Liver (tissue), 9 donors: ENCODE results near the gene CA9. TPM values are rescaled to one million over a fixed set of nuclear protein-coding genes. Genes with fewer than 3 reads are reported as not detected.

Experiments used
- DNase-seq: peaks from one replicate; pipeline ENCODE4 v3.0.0-alpha.2; 2017; ENCODE audit warnings: low spot score
- H3K27ac ChIP-seq, 2 donors: one replicate each; pipeline ENCODE4 v1.7.0; 2013; ENCODE audit warnings: inconsistent platforms in 2 of 2, low read length in 2 of 2, control low read depth in 1 of 2, low read depth in 1 of 2, mild to moderate bottlenecking in 1 of 2
- H3K27me3 ChIP-seq, 4 donors: one replicate each; pipeline versions ENCODE4 v1.6.1 to v1.7.0; 2013; ENCODE audit warnings: low read length in 3 of 4, inconsistent platforms in 1 of 4, mild to moderate bottlenecking in 1 of 4, moderate library complexity in 1 of 4; ENCODE audit not compliant: control insufficient read depth in 4 of 4, insufficient read depth in 4 of 4
- H3K36me3 ChIP-seq, 4 donors: one replicate each; pipeline versions ENCODE4 v1.6.1 to v1.7.0; 2013; ENCODE audit warnings: low read length in 3 of 4, mild to moderate bottlenecking in 3 of 4, low read depth in 1 of 4, moderate library complexity in 1 of 4; ENCODE audit not compliant: control insufficient read depth in 4 of 4, insufficient read depth in 3 of 4
- H3K4me1 ChIP-seq, 4 donors: one replicate each; pipeline versions ENCODE4 v1.6.1 to v1.7.0; 2013; ENCODE audit warnings: low read length in 3 of 4, mild to moderate bottlenecking in 3 of 4, moderate library complexity in 1 of 4; ENCODE audit not compliant: control insufficient read depth in 4 of 4, insufficient read depth in 4 of 4
- H3K4me3 ChIP-seq, 3 donors: one replicate each; pipeline versions ENCODE4 v1.6.1 to v1.7.0; 2013; ENCODE audit warnings: low read length in 3 of 3, control low read depth in 1 of 3, low read depth in 1 of 3, mild to moderate bottlenecking in 1 of 3
- H3K9ac ChIP-seq, 2 donors: one replicate each; pipeline ENCODE4 v1.7.0; 2013; ENCODE audit warnings: low read length in 2 of 2, mild to moderate bottlenecking in 2 of 2, moderate library complexity in 2 of 2, control low read depth in 1 of 2, low read depth in 1 of 2
- H3K9me3 ChIP-seq, 4 donors: one replicate each; pipeline versions ENCODE4 v1.6.1 to v1.7.0; 2013; ENCODE audit warnings: low read length in 3 of 4; ENCODE audit not compliant: control insufficient read depth in 4 of 4
- ATF3 ChIP-seq: IDR thresholded peaks from 2 replicates; pipeline ENCODE4 v1.6.1; 2016; ENCODE audit warnings: antibody characterized with exemption
- CTCF ChIP-seq: fragments of 150-350 bp; IDR thresholded peaks from 2 replicates; pipeline ENCODE4 v1.5.1; 2017; ENCODE audit warnings: improper control_type of control experiment, low read depth, low read length; ENCODE audit not compliant: missing input control
- FOXA2 ChIP-seq: IDR thresholded peaks from 2 replicates; pipeline ENCODE4 v1.6.1; 2016; ENCODE audit warnings: antibody characterized with exemption
- GABPA ChIP-seq, 2 donors: IDR thresholded peaks in 1 of 2; conservative IDR thresholded peaks in 1 of 2; 2 replicates each; pipeline ENCODE4 v1.6.1; 2016; ENCODE audit warnings: antibody characterized with exemption in 2 of 2, mild to moderate bottlenecking in 1 of 2, moderate library complexity in 1 of 2
- HNF4A ChIP-seq, 2 donors: conservative IDR thresholded peaks; 2 replicates each; pipeline ENCODE4 v1.6.1; 2016; ENCODE audit warnings: antibody characterized with exemption in 2 of 2, mild to moderate bottlenecking in 2 of 2
- HNF4G ChIP-seq: IDR thresholded peaks from 2 replicates; pipeline ENCODE4 v1.6.1; 2016; ENCODE audit warnings: antibody characterized with exemption
- JUND ChIP-seq, 2 donors: IDR thresholded peaks; 2 replicates each; pipeline ENCODE4 v1.6.1; 2016; ENCODE audit warnings: antibody characterized with exemption in 2 of 2
- RAD21 ChIP-seq, 2 donors: IDR thresholded peaks; 2 replicates each; pipeline ENCODE4 v1.6.1; 2016; ENCODE audit warnings: antibody characterized with exemption in 2 of 2, mild to moderate bottlenecking in 2 of 2
- RXRA ChIP-seq, 2 donors: IDR thresholded peaks; 2 replicates each; pipeline ENCODE4 v1.6.1; 2017 to 2018; ENCODE audit warnings: antibody characterized with exemption in 2 of 2, mild to moderate bottlenecking in 1 of 2
- SP1 ChIP-seq: IDR thresholded peaks from 2 replicates; pipeline ENCODE4 v1.6.1; 2018; ENCODE audit warnings: antibody characterized with exemption, mild to moderate bottlenecking
- TAF1 ChIP-seq: conservative IDR thresholded peaks from 2 replicates; pipeline ENCODE4 v1.6.1; 2016; ENCODE audit warnings: antibody characterized with exemption, mild to moderate bottlenecking
- YY1 ChIP-seq: IDR thresholded peaks from 2 replicates; pipeline ENCODE4 v1.6.1; 2016; ENCODE audit warnings: antibody characterized with exemption, mild to moderate bottlenecking
- ZBTB33 ChIP-seq: IDR thresholded peaks from 2 replicates; pipeline ENCODE4 v1.6.1; 2016; ENCODE audit warnings: antibody characterized with exemption
- WGBS: extraction: QIAGEN DNeasy Blood & Tissue Kit; methylation state at CpG from one replicate; pipeline ENCODE4 v1.1.7; 2013; 5-methylcytosine and 5-hydroxymethylcytosine counted together
- polyA plus RNA-seq, 2 donors: library from polyadenylated mRNA; stranded (reverse) in 1 of 2; unstranded in 1 of 2; fragments of 200-250 nt in 1 of 2; fragments of >200 nt in 1 of 2; fragmentation: Nextera tagmentation in 1 of 2; extraction: Ambion mirVana in 1 of 2; gene quantifications; one replicate each; pipeline versions ENCODE4 v1.2.1 to v1.2.3, GENCODE V29; 2013 to 2015
- total RNA-seq, 2 donors: library from RNA; depleted of rRNA; stranded (reverse); fragments of >200 nt; gene quantifications; one replicate each; pipeline ENCODE4 v1.2.3, GENCODE V29; 2014
- TF ChIP-seq, protein P1 (sequence below): IDR thresholded peaks from 2 replicates; pipeline ENCODE4 v1.6.1; 2016; ENCODE audit warnings: antibody characterized with exemption, mild to moderate bottlenecking
- TF ChIP-seq, protein P2 (sequence below): IDR thresholded peaks from 2 replicates; pipeline ENCODE4 v1.6.1; 2016; ENCODE audit warnings: antibody characterized with exemption
- donor health status: healthy.
- donor health status: healthy.
- donor health status: healthy.
- donor health status: healthy.
- donor health status: healthy.

CA9 gene
- total and polyA plus RNA-seq, 4 donors, result 0.47 to 2.2 (median 0.80) TPM

DNA sequence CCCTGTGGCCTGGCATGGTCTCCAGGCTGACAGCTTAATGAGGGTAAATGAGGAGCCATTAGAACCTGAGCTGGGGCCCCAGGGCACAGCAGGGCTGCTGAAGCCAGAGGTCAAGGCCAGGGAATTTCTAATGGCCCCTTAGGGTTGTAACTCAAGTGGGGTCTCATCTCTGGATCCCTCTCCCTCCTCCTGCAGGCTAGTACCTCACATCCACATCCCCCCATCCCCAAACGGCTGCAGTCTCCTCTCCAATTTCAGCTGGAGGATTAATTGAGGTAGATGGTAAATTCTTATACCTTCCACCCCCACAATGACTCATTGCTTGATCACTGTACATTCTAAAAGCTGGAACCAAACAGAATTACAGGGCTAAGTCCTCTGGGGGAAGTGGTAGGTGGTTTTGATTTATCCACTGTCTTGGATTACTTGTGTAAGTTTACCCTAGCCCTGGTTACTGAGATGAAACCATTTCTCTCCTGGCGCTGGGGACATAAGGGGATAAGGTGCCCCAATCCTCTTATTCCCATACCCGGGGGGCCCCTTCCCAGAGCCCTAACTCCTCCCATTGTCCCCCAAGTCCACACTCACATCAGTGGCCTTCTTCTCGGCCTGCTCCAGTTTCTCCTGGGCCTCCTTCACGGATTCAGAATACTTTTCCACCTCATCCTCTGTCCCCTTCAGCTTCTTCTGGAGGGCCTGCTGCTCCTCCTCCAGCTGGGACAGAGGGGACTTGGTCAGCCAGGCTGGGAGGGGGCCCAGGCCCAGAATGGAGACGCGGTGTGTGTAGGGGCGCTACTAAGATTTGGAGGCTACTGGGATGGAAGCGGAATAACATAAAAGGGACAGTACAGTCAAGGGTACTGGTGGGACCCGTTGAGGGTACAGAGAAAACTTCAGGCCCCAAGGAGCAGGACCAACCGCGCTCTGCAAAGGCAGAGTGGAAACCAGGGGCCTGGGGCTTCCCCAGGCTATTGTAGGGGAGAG lies 15.1 kb downstream of the CA9 start:
- DNase-seq, result no peak
- Histone ChIP-seq H3K36me3 (peaks cover 0 to 2% (median 0%) of the 10 kb centered on the region in 4 donors), H3K9me3 (no peaks in the 10 kb centered on the region), H3K27me3 (no peaks in the 10 kb centered on the region), H3K27ac (peak overlapping the region in 1 of 2 donors; percentile 12), H3K9ac (no peak overlapping the region), H3K4me3 (peak overlapping the region in 1 of 3 donors; percentile 22), H3K4me1 (peaks cover 0 to 10% (median 5%) of the 10 kb centered on the region in 4 donors)
- 90% methylated on average over 12 of the region's 12 CpGs for WGBS
- TF ChIP-seq HNF4G (no peak), ZBTB33 (no peak), ATF3 (no peak), HNF4A (conservative IDR thresholded peaks at IDR 0.05) (no peak), CTCF (no peak), GABPA (IDR thresholded peaks at IDR 0.05 in 1 of 2, conservative IDR thresholded peaks at IDR 0.05 in 1 of 2) (no peak), FOXA2 (no peak), RXRA (IDR thresholded peaks at IDR 0.05) (no peak), JUND (IDR thresholded peaks at IDR 0.05) (no peak), RAD21 (IDR thresholded peaks at IDR 0.05) (no peak), YY1 (no peak), TAF1 (no peak), SP1 (no peak)
- TF ChIP-seq, protein P1, sequence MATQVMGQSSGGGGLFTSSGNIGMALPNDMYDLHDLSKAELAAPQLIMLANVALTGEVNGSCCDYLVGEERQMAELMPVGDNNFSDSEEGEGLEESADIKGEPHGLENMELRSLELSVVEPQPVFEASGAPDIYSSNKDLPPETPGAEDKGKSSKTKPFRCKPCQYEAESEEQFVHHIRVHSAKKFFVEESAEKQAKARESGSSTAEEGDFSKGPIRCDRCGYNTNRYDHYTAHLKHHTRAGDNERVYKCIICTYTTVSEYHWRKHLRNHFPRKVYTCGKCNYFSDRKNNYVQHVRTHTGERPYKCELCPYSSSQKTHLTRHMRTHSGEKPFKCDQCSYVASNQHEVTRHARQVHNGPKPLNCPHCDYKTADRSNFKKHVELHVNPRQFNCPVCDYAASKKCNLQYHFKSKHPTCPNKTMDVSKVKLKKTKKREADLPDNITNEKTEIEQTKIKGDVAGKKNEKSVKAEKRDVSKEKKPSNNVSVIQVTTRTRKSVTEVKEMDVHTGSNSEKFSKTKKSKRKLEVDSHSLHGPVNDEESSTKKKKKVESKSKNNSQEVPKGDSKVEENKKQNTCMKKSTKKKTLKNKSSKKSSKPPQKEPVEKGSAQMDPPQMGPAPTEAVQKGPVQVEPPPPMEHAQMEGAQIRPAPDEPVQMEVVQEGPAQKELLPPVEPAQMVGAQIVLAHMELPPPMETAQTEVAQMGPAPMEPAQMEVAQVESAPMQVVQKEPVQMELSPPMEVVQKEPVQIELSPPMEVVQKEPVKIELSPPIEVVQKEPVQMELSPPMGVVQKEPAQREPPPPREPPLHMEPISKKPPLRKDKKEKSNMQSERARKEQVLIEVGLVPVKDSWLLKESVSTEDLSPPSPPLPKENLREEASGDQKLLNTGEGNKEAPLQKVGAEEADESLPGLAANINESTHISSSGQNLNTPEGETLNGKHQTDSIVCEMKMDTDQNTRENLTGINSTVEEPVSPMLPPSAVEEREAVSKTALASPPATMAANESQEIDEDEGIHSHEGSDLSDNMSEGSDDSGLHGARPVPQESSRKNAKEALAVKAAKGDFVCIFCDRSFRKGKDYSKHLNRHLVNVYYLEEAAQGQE, result no peak
- TF ChIP-seq, protein P2, sequence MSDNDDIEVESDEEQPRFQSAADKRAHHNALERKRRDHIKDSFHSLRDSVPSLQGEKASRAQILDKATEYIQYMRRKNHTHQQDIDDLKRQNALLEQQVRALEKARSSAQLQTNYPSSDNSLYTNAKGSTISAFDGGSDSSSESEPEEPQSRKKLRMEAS, result no peak
